HCT116 (cell line): ENCODE data around the gene SGCA.

Experiments
- CTCF ChIP-seq, 3 experiments: fragments of 200-600 bp in 1 of 3; sonication (generic) in 1 of 3; IDR thresholded peaks in 2 of 3; conservative IDR thresholded peaks in 1 of 3; 2 replicates each; pipeline ENCODE4 v1.5.1; 2012 to 2017; ENCODE audit warnings: low read depth in 2 of 3, low read length in 2 of 3, antibody characterized with exemption in 1 of 3, borderline replicate concordance in 1 of 3, control low read depth in 1 of 3, mild to moderate bottlenecking in 1 of 3, mixed read lengths in 1 of 3, mixed run types in 1 of 3, moderate library complexity in 1 of 3; ENCODE audit not compliant: insufficient read depth in 1 of 3
- ELF1 ChIP-seq: IDR thresholded peaks from 2 replicates; pipeline ENCODE4 v1.6.1; 2012; ENCODE audit warnings: low read depth, borderline replicate concordance
- EZH2 ChIP-seq: fragments of 200-600 bp; sonication (generic); IDR thresholded peaks from 2 replicates; pipeline ENCODE4 v1.6.1; 2017; ENCODE audit warnings: antibody characterized with exemption, mixed run types
- EZH2phosphoT487 ChIP-seq: fragments of 200-600 bp; IDR thresholded peaks from 2 replicates; pipeline ENCODE4 v1.6.1; 2018; ENCODE audit warnings: antibody characterized with exemption, borderline replicate concordance
- POLR2A ChIP-seq: IDR thresholded peaks from 2 replicates; pipeline ENCODE4 v1.7.0; 2011; ENCODE audit warnings: borderline replicate concordance; ENCODE audit not compliant: insufficient read depth, insufficient read length; ENCODE audit errors: extremely low read depth
- POLR2AphosphoS5 ChIP-seq: IDR thresholded peaks from 2 replicates; pipeline ENCODE4 v1.6.1; 2011; ENCODE audit warnings: mild to moderate bottlenecking, low read depth, low read length, moderate library complexity
- RAD21 ChIP-seq: IDR thresholded peaks from 2 replicates; pipeline ENCODE4 v1.6.1; 2012; ENCODE audit warnings: low read depth, mild to moderate bottlenecking
- REST ChIP-seq: IDR thresholded peaks from 2 replicates; pipeline ENCODE4 v1.6.1; 2012; ENCODE audit warnings: low read depth
- SIN3A ChIP-seq: IDR thresholded peaks from 2 replicates; pipeline ENCODE4 v1.6.1; 2012; ENCODE audit warnings: low read depth

- TF ChIP-seq POLR2A (no peak), EZH2phosphoT487 (no peak), CTCF (IDR thresholded peaks at IDR 0.05 in 2 of 3, conservative IDR thresholded peaks at IDR 0.05 in 1 of 3; ENCODE audit: borderline replicate concordance in 1 of 3, insufficient read depth in 1 of 3, low read depth in 2 of 3, low read length in 2 of 3) (no peak), ELF1 (no peak), POLR2AphosphoS5 (no peak), SIN3A (no peak), EZH2 (no peak), REST (no peak), RAD21 (no peak)
Measured at GRCh38 chr17:50203604-50204345, 38.0 kb downstream of the SGCA start.
